ENCODE measurements around the gene SMIM21. TPM values are rescaled to one million over a fixed set of nuclear protein-coding genes. Genes with fewer than 3 reads are reported as not detected.

Gene SMIM21
- total RNA-seq, 2 donors from 2014 or later = not detected

DNA sequence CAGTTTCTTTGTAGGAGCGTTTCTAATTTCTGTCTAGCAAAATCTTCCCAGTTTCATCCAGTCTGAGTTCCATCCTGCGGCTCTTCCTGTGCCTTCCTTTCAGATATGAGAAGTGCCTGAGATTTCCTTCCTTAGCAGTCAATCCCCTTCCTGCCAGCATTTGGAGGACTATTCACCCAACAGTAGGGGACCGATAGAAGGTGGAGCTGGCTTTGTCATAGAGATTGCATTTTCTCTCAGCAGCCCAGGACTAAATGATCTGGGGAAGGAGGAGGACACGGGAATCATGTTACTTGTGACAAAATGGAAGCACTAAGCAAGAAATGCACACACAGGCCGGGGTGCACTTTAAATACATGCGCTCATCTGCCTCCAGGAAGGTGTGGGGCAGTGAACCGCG is 5.6 kb upstream of the SMIM21 start:
- ATAC-seq = no peak
- intact Hi-C loops (cut with DNase I) = no loop called here
- DNase-seq = no peak

DNA sequence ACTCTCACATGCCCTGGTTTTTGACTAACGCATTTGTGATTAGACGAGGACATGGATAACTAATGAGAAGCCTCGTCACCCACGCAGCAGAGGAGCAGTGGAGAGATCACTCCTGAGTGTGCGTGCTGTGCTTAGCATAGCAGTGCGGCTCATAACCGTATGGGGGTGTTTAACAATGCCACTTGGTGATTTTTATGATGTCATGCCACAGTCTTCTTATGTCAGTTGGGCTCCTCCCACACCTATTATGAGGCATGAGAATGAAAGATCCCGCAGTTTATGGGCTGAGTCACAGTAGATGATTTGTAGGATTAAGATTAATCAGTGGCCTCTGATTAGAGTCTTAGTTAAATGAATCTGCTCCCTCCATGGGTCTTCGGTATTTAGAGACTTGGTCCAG is 2.5 kb upstream of the SMIM21 start:
- no peak for ATAC-seq
- intact Hi-C loops (cut with DNase I) = no loop called here
- no peak for DNase-seq

DNA sequence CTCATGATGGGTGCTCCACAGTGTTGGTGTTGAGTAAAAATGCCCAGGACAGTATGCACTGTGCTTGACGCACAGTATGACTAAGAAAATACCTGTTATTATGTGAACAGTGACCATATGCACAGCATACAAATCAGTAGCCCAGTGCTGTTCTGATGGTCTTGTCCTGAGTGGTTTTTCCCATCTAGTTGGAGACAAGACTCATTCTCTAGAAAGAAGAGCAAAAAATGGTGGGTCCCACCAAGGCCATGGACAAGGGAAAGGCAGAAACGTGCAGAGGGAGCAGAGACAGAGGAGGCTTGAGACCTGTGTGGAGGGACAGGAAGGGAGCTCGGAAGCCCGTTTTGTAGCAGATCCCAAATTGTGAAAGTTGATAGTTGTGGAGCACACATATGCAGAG is 987 bp upstream of the SMIM21 start:
- DNase-seq (no peak), ATAC-seq (no peak)
- intact Hi-C loops (cut with DNase I) = no loop called here

DNA sequence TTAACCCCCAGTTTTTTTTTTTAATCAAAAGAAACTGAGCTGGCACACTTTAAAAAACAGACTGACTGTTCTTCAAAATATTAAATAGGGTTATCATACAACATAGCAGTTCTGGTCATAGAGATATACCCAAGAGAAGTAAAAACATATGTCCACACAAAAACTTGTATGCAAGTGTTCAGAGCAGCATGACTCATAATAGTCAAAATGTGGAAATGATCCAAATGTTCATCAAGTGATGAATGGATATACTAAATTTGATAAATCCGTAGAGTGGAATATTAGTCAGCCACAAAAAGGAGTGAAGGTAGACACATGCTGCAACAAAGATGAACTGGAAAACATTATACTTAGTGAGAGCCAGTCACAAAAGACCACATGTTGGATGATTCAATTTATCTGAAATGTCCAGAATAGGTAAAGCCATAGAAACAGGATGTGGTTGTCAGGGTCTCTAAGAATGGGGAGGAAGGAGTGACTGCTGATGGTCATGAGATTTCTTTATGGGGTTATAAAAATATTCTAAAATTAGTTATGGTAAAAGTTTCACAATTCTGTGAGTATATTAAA is 5.1 kb downstream of the SMIM21 start:
- no peak for ATAC-seq
- no peak for DNase-seq
- intact Hi-C loops (cut with DNase I) = no loop called here

DNA sequence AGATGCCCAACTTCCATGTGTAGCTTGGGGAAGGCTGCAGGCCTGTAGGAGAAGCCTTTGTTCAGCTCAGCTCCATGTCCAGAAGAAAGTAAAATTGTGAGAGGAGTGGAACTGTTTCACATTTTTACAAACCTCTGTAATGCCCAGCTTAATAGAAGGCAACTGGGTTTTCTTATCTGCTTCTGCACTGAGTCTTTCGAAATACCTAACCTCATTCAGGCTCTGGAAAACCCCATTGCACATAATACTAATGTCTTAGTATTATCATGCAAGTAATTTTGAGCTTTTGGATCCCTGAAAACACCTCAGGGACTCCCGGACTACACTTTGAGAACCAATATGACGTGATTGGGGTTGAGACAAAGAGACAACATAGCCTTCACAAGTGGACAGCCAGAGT is 5.8 kb downstream of the SMIM21 start:
- ATAC-seq = no peak
- DNase-seq = no peak
- intact Hi-C loops (cut with DNase I) = no loop called here

DNA sequence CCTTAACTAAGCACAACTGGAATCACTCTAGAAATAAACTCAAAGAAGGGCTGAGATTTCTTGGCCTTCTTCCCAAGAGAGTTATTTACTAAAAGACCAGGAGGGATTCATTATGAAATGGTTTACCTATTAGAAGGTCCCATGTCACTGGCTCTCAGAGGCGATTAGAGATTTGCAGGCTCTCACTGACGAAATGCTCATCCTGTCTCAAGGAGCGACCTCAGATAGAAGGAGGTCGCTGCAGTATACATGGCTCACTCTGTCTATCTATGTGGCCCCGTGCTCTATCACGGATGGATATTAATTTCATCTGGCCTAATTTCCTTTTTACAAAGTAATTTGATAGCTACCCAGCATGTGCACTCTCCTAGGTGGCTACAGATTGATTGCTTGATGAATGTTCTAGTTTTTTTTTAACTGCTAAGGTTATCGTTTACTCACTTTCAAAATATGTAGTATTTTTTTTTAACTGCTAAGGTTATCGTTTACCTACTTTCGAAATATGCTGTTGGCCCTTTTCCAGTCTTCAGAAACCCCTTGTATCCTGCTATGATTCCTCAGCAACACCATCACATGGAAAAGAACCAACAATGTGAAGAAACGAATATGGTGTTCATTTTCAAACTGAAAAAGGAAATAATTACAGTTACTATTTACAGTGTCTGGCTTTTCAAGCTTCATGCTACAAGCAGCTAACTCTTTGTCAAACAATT is 9.1 kb downstream of the SMIM21 start:
- intact Hi-C loops (cut with DNase I) = no loop called here

DNA sequence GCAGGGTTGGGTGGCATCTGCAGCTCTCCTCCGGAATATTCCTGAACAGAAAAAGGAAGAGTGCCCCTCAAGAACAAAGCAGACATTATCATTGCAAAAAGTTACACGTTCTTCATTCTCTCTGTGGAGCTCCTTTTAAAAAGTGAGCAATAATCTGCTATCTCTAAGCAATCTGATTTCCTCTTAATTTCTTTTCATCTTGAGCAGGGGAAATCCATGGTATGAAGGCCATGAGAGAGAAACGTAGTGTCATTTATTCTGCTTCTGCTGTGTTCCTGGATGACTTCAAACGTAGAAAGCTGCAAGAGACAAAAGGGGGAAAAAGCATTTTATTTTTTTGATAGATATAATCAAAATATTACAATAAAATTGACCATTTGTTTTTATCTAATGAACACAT is 16.9 kb downstream of the SMIM21 start:
- intact Hi-C loops (cut with DNase I) = no loop called here
- ATAC-seq = no peak
- DNase-seq = no peak

More for the DNA sequence above, 9.1 kb downstream of the SMIM21 start:
- ATAC-seq = no peak
- no peak for DNase-seq

DNA sequence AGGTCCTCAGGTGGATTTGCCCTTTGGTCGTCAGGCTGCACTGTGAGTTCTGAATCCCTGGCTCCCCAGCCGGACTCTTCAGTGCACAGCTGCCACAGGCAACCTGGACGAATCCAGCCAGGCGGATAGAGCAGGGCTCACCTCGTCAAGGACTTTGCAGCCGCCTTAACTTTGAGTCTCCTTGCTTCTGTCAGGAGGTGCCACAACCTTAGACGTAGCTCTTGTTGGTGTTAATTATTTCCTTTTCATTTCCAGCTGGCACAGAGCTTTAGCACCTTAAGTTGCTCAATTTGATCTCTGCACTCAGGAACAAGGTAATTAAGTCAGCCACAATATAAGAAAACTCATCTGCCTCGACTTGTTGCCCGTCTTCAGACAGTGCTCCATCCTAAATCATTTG is 17.7 kb downstream of the SMIM21 start:
- ATAC-seq = no peak
- DNase-seq = no peak
- intact Hi-C loops (cut with DNase I) = no loop called here

DNA sequence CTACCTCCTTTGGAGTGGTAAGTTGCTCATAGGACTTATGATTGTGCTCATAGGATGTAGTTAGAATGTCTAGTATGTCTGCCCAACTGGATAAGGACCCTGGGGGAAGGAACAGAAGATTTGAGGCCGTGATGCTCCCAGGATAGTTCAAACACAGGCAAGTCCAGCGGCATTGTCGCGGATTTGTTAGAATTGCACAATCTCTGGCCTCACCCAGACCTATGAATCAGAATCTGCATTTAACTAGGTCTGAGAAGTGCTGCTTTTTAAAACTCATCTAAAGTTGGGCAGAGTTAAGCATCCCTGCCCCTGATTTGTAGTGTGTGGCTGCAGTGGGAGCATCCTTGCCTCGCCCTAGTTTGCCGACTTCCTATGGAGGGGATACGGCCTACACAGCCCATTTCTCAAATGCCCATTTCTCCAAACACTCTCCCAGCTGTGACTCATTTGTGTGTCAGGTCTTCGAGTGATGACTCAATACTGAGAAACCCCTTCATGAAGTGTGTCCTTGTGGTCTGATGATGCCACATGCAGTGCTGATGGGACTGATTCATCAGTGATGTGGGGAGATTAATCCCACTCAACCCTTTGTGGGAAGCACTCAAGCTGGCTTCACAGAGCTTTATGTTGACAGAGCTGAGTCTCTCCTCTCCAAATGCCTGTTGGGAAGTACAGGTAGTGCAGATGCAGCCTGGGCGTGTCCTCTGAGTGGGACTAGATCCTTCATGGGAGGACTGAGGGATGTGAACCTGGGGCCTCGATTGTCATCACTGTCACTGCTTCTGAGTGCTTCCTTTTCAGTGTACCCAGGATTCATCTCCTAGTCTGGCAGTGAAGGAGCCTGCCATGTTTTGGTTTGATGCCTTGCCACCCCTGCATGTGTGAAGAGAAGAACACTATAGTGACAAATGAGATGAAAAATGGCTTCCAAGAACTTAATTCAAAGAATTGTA is 18.7 kb downstream of the SMIM21 start:
- no peak for DNase-seq
- intact Hi-C loops (cut with DNase I) = no loop called here
- peak in 1 of 2 donors; percentile 73 for ATAC-seq

DNA sequence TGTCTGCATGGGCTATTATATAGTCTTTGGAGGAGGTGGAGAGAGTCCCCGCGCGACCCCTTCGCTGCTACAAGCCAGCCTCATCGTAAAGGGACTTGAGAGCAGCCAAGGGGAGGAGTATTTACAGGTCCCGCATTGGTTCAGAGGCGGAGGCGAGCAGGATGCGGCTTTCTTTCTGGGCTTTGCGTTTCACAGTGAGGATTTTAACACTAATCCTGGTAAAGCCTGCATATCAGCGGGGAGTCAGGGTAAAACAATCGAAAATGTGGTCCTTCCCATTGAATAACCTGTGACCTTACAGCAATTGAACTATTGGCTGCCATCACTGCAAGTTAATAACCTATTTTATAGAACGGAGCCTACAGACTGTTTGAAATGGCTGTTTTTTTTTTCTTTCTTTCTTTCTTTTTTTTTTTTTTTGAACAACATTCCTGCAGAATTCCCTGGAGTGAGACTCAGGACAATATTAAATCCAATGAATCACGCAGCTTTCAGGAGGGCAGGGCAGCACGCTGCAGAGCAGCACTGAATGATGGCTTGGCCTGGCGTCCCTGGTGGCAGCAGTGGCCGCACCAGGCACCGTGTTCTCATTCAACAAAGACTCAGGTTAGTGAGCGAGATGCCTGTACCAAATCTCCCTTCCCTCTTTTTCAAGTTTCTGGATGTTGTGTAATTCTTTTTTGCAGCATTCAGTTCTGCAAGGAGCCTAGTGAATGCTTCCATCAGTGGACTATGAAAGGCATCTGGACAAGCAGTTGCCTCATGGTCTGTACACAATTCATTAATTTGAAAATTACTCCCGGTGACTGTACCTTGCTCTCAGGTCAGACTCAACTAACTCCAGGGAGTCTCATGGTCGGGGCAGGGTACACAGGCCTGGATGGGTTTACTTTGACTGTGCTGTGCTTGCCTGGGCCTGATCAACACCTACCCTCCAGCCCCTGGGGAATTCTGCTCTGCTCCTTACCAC is 19.8 kb downstream of the SMIM21 start:
- intact Hi-C loops (cut with DNase I) = no loop called here
- ATAC-seq = no peak
- DNase-seq = no peak

DNA sequence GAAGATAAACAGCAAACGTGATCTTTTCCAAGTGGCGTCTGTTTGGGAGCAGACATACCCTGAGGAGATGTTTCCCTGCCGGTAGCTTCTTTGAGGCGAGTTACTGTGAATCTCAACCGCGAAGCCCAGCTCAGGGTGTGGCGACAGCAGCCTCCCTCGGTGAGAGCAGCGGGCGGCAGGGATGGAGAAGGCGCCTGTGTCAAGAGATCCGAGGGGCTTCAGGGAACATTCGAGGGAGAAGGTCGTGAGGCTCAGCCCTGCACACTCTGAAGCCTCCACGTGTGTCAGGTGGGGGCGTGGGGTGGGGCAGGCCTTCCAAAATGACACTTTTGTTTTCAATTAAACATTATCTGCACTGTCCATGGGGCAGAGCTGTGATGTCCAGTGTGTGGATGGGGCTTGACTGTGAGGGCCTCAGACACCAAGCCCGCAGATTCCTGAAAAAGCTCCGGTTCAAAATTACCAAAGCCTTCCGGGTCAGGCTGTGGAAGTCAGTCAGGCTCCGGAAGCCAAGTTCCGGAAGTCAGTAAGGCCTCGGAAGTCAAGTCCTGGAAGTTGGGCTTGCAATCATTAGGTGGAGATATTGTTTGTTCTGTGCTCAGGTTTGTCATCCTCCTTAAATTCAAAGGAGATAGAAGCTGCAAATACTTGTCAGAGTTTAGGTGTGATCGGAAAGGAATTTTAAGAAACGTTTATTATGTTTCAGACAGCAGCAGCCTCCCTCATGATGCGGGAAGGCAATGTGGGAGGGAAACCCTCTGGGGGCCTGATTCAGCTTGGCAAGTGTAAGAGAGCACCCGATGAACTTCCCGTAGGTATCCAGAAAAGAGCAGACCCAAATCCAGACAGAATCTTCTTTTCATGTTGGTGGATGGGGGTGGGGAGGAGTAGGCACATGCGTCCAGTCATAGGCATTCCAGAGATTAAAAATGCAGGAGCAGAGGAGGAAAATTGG is 20.7 kb downstream of the SMIM21 start:
- ATAC-seq (no peak), DNase-seq (no peak)
- intact Hi-C loops (cut with DNase I) = no loop called here

DNA sequence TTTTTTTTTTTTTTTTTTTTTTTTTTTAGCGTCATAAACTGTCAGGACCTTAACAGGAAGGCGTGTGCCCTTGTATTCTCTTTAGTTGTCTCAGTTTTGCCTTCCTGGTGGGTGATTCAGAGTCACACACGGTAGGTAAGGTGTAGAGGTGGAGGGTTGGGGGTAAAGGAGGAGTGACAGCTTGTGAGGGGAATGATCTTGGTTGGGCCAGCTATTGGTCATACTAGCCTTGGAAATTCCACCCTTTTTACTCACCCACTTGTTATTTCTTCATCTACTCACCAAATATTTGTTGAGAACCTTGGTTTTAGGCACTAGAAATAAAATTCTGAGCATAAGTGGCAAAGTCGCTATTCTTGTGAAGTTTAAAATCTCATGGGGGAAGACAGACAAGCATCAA is 22.2 kb downstream of the SMIM21 start:
- ATAC-seq (no peak), DNase-seq (no peak)
- intact Hi-C loops (cut with DNase I) = no loop called here

DNA sequence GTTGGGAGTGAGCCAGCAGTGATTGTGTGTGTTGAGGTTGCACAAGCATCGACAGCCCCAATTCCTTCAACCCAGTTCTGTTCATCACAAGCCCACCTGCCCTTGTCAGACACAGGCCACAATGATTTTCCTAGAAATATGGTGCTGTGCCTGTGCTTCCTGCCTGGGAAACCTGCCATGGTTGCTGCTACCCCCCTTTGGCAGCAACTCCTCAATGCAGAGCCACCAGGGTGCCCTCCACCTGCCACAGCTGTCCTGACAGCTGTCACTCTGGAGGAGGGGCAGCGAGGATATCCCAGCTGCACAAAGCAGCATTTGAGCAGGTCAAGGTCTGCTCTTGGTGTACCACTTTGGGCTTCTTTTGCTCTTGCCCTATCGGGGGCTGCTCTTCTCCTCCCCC is 27.1 kb downstream of the SMIM21 start:
- ATAC-seq (no peak), DNase-seq (no peak)
- intact Hi-C loops (cut with DNase I) = no loop called here

DNA sequence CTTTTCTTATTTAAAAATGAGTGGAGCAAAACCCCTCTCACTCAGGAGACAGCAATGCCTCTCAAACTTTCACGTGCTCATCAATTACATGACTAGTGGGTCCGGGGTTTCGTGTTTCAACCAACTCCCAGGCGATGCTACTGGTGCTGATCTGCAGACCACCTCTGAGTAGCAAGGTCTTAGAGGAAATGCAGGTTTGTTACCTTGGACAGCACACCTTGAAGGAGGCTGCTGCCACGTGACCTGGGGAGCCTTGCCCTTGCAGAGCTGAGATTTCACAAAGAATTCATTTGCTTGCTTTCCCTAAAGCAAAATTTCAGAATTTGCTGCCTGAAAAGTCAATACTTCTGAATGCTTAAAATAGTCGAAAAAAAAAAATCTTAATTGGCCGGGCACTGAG is 32.4 kb downstream of the SMIM21 start:
- no peak for ATAC-seq
- intact Hi-C loops (cut with DNase I) = no loop called here
- DNase-seq = no peak

DNA sequence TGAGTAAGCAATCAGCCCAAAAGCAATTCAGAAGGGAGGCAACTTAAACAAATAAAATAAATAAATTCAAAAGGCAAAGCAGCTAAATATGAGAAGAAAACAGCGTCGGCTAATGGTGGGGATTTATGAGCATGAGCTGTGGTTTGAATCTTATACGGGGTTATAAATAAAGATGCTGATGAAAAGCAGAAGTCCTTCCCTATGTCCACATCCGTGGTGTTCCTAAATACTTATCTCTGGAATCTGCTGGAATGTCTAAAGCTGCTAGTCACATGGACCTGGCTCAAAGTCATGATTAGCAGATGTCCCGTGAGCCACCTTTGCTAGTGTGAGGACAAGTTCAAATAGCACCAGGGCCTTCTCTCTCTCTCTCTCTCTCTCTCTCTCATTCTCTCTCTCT is 33.8 kb downstream of the SMIM21 start:
- DNase-seq (no peak), ATAC-seq (no peak)
- intact Hi-C loops (cut with DNase I) = no loop called here

DNA sequence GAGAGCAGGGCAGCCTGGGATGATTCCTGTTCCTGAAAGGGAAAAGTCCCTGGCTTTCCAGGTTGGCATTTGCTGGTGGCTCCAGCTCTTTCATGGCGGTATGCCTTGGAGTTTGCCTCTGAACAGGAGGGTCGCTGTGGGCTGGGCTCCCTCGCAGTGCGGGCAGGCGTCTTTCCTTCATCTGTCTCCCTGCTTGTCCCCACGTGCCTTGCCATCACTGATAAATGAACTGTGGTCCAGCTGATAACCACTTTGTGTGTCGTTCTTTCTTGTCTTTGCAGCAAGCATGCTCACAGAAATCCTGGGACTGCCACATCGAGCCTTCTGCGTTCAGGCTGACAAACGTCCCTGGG is 35.3 kb downstream of the SMIM21 start:
- no peak for DNase-seq
- ATAC-seq = no peak
- intact Hi-C loops (cut with DNase I) = no loop called here

DNA sequence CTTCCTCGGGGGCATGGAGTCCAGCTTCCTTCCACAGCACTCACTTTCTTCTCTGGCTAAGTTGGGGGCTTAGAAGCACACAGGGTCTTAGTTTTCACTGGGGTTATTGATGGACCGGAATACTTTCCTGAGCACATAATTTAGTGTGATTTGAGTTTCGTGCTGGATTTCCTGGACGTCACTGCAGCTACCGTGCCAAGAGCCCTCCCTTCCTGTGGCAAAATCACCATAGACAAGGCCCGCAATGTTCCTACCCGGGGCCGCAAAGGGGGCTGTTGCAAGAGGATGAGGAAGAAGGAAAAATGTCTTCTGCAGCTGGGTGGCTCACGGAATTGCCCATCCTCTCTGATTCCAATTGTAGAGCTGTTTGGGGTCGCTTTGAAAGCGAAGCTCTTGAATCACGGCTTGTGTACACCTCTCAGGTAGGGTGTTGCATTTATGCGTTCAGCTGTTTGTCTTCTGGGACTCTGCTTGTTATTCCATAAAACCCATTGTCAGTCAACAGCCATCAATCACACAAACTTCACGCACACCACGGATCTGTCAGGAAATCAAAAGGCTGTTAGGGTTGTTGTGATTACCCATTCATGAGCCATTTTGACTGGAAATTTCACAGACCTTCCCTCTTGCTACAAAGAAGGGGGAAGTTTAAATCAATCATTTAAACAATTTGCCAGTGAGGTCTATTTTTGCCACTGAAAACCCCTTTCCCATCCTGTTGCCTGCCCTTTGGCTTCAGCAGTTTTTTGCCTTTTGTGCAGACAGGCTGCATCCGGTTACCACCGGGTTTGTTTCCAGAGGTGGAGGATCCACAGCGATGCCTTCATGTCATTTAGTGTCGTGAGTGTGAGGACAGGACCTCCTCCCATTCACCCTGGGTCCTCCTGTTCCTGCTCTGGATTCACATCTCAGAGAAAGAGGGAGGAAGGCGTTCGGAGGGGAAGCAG is 36.0 kb downstream of the SMIM21 start:
- intact Hi-C loops (cut with DNase I) = no loop called here
- DNase-seq = no peak
- no peak for ATAC-seq
